ENCODE measurements around the gene DROSHA.
A peak's percentile ranks its signal among the peaks of the same experiment; 100 is the strongest.
"Not testable (repeated sequence)": the region's sequence is repeated elsewhere in the genome, so short reads cannot be mapped to it uniquely, and the experiment has no call there.

The DROSHA gene

DNA sequence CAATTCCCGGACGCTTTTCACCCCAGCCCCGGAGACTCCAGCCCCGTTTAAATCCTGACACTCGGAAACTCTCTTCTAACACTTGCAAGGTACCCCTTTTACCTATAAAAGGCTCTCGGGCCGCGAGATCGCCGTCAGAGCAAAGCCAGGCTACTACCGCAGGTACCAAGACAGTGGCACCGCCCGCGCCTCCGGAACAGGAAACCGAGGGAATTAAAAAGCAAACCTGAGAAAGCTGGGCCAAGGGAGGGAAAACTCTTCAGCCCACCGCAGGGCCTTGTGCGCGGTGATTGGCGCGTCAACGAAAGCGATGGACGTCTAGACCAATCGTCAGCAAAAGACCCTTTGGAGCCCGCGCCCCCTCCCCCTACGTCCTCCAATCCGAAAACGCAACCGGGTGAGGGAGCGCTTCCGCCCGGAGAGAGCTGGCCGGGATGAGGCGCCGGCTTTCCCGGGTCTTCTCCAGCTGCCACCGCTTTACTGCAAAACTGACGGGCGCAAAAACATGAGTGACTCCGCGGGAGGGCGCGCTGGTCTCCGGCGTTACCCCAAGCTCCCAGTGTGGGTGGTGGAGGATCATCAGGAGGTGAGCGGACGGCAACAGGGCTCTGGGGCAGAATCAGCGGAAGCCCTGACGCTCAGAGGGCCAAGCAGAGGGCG lies at the start of gene DROSHA, which contains the start of gene C5orf22:
Gene DROSHA, minus strand, starts transcription at position 206 of the 660 bp plus-strand sequence. CDS start 3,034 bp downstream, outside the sequence.
Gene C5orf22, plus strand, starts transcription at position 414 of the 660 bp plus-strand sequence. Its CDS starts 92 bp downstream, at position 506.
- TF ChIP-seq CTCF (conservative IDR thresholded peaks at IDR 0.05), result no peak
- peak within 1 kb of the TSS; percentile 76 for H3K27ac ChIP-seq

GRCh38 chr5:31579558-31579957 lies 47.7 kb upstream of the DROSHA start:
- no peak for TF ChIP-seq CTCF (conservative IDR thresholded peaks at IDR 0.05)
- no peak overlapping the region for H3K27ac ChIP-seq

- no peak overlapping the region for H3K27ac ChIP-seq
- no peak for TF ChIP-seq CTCF (conservative IDR thresholded peaks at IDR 0.05)
Measured at GRCh38 chr5:31577438-31577837, 45.5 kb upstream of the DROSHA start.

DNA sequence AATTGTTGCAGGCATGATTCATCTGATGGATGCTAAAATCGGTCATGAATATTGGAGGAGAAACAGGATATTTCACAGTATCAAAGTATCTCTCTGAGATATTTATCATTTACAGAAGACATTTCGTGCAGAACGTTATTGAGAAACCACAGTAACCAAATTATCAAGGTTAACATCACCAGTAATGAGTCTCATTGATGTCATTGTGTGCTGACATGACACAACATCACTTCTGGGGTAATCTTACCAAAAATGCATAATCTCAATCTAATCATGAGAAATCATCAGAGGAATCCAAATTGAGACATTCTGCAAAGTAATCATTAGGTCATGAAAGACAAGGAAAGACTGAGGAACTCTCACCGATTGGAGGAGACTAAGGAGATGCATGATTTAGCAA lies 42.9 kb upstream of the DROSHA start:
- H3K27ac ChIP-seq, result no peak overlapping the region
- TF ChIP-seq CTCF (conservative IDR thresholded peaks at IDR 0.05), result no peak

DNA sequence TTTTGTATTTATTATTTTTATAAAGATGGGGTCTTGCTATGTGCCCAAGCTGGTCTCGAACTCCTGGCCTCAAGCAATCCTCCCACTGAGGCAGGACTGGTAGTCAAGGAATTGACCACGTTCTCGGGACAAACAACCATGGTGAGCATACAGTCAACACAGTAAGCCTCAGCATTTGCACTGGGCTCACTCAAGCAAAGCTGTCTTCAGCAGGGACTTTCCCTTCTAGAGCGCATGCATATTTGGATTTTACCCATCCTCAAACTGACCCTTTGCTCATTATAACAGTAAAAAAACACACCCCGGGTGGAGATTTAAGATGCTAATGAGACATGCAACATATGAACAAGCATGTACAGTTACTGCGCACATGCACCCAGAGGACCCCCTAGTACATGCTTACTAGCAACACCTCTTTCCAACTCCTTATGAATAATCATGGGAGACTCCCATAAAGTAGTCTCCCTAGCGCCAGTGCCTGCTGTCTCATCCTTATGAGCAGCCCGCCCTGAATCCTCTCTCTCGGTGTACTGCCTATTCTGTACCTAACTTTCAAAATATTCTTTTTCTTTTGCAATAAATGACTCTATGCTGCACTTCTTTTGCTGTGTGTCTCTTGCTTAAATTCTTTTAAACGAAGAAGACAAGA lies 41.7 kb upstream of the DROSHA start:
- H3K27ac ChIP-seq, result no peak overlapping the region

GRCh38 chr5:31569068-31569467 lies 37.2 kb upstream of the DROSHA start:
- TF ChIP-seq CTCF (conservative IDR thresholded peaks at IDR 0.05), result no peak
- no peak overlapping the region for H3K27ac ChIP-seq

More for the DNA sequence above, 41.7 kb upstream of the DROSHA start:
- TF ChIP-seq CTCF (conservative IDR thresholded peaks at IDR 0.05), result no peak

- no peak overlapping the region for H3K27ac ChIP-seq
- TF ChIP-seq CTCF (conservative IDR thresholded peaks at IDR 0.05), result no peak
Measured at GRCh38 chr5:31568302-31568835, 36.5 kb upstream of the DROSHA start.

DNA sequence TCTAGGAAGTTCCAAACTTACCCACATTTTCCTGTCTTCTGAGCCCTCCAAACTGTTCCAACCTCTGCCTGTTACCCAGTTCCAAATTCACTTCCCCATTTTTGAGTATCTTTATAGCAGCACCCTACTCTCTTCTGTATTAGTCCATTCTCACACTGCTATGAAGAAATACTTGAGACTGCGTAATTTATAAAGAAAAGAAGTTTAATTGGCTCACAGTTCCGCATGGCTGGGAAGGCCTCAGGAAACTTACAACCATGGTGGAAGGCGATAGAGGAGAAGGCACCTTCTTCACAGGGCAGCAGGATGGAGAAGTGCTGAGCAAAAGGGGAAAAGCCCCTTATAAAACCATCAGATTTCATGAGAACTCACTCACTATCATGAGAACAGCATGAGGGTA lies 34.5 kb upstream of the DROSHA start:
- H3K27ac ChIP-seq, result not testable (repeated sequence)
